GM12873 (cell line): Measurements from ENCODE around the gene SZT2.

Experiments
- TF ChIP-seq, protein P1 (sequence below): IDR thresholded peaks from 2 replicates; pipeline ENCODE4 v1.5.1; 2012; ENCODE audit warnings: low read depth, mild to moderate bottlenecking, moderate library complexity, low read length, control low read depth; ENCODE audit not compliant: insufficient read depth; ENCODE audit errors: missing control alignments

The SZT2 gene

DNA sequence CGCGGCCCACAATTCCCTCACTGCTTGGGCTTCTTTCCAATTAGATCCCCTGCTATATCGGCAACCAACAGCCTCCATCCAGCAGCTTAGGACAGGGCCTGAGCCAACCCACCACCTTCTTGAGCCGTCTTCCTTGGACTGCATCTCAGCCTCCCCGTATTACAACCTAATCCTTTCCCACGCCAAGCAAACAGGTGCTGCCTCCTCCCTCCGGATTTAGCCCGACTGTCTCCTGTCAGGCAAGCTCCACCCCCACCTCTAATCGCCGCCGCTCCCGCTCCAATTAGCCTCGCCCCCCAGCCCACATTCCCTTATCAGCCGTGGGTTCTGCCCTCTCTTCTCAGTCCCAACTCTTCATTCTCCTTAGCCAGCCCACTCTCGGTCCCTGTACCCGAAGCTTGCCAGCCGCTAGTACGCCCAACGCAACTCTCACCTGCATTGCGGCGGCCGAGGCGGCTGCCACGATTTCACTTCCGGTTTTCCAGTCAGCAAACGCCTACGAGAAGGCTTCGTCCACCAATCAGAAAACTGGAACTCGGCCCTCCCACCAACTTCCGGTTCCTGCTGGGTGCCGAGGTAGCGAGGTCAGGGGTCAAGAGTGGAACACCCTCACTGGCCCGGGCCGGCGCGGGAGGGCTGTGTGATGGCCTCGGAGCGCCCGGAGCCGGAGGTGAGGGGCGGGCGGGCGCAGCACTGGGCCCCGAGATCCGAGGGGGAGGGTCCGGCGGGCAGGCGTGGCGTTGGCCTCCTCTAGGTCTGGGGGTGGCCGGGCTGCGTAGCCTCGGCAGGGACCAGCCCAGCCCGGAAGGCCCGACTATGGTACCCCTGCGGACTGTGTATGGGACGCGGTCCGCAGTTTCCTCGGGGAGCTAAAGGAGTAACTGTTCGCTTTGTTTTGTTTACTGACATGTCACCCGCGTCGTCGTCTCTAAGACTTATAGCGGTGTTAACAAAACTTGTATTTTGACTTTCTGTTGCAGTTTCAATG lies at the start of gene SZT2, which contains the start of gene MED8:
SZT2 (plus strand) TSS at position 574 of the 988 bp plus-strand sequence; CDS start at position 644, 70 bp downstream.
MED8 (minus strand) TSS at position 475 of the 988 bp plus-strand sequence; CDS start at position 439, 36 bp downstream.
- TF ChIP-seq, protein P1, sequence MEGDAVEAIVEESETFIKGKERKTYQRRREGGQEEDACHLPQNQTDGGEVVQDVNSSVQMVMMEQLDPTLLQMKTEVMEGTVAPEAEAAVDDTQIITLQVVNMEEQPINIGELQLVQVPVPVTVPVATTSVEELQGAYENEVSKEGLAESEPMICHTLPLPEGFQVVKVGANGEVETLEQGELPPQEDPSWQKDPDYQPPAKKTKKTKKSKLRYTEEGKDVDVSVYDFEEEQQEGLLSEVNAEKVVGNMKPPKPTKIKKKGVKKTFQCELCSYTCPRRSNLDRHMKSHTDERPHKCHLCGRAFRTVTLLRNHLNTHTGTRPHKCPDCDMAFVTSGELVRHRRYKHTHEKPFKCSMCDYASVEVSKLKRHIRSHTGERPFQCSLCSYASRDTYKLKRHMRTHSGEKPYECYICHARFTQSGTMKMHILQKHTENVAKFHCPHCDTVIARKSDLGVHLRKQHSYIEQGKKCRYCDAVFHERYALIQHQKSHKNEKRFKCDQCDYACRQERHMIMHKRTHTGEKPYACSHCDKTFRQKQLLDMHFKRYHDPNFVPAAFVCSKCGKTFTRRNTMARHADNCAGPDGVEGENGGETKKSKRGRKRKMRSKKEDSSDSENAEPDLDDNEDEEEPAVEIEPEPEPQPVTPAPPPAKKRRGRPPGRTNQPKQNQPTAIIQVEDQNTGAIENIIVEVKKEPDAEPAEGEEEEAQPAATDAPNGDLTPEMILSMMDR = no peak

DNA sequence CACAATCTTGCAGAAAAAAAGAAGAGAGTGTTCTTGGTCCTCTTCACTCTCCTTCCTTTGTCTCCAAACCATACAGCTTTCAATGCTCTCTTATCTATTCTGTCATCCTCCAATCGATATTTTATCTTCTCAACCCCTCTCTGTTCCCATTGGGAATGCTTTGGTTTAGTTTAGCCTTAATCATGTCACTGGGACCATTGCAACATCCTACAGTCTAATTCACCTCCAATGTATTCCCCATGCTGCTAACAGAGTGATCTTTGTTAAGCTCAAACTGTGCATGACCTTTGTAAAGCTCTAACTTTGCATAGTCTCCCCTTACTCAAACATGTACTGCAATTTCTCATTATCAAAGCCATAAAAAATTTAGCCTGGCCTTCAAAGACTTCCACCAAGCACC lies 49.1 kb upstream of the SZT2 start:
- TF ChIP-seq, protein P1 = no peak

DNA sequence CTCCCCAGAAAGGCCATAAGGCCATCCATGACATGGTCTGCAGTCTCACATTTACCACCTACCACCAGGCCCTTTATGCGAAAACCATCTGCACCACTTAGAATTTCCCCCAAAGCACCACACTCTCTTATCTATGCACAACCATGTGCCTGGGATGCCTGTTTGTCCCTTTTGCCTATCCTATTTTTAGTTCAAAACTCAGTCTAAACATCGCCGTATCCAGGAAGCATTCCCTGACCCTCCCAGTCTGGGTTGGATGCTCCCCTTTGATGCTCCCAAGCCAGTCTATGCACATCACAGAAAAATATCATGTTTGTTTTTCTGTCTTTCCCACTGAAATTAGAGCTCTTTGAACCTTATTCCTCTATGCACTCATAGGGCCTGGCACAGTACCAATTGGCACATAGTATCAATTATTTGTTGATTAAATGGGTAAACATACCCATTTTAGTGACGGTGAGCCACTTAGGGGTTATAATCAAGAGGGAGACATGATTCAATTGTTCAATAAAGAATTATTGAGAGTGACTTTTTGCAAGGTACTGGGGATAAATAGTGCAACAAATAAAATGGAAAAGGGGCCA lies 45.3 kb upstream of the SZT2 start:
- TF ChIP-seq, protein P1 = no peak

DNA sequence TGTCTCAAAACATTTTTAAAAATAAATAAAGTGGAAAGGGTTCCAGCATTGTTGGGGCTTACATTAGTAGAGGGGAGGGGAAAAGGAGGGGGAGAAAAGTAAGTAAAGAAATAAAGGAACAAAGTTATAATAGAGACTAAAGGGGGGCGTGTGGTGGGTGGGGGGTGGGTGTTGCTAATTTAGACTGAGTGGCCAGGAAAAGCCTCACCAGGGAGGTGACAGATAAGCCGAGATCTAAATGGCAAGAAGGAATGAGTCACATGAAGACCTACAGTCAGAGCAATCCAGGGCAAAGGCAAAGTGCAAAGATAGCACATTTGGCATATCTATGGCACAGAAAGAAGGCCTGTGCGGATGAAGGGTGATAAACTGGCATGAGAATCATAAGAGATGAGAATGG lies 44.6 kb upstream of the SZT2 start:
- TF ChIP-seq, protein P1 = no peak

DNA sequence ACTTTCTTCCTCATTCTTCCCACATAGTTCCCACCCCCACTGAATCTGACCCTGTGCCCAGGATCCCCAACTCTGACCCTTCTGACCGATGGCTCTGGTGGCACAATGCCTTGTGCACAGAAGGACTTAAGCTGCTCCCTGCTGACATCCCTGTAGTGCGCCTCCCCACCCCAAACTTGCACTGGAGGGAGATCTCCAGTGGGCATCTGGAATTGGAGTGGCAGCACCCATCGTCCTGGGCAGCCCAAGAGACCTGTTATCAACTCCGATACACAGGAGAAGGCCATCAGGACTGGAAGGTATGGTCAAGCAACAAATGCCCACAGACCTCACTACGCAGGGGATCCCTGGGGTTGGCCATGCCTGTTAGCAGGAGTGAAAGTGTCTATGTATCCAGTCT lies 43.1 kb upstream of the SZT2 start:
- TF ChIP-seq, protein P1 = no peak

DNA sequence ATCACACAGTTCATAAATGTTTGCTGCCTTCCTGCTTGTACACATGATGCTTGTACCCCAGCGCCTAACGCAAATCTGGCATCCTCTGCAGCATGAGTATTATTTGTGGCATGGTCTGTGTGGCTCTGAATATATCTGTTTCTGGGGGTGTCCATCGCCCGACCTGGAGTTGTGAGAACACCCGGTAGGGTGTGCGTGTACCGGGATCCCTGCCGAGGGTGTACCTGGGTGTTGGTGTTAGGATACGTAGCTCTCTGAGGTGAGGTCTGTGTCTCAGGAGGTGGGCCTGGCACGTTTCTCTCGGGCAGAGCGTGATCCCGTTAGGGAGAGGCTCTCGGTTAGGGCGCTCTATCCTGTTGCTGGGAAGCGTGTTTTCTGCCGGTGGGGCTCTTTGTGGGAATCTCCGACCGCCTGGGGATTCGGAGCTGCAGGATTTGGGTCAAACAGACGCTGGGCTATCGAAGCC lies 41.3 kb upstream of the SZT2 start:
- TF ChIP-seq, protein P1 = no peak
